H1 (cell line): ENCODE measurements around the gene SPATS2. TPM values are rescaled to one million over a fixed set of nuclear protein-coding genes. Genes with fewer than 3 reads are reported as not detected.

Source experiments
- CBX5 ChIP-seq: fragments of 300-800, 300-1000 bp; sonication (generic); IDR thresholded peaks from 2 replicates; pipeline ENCODE4 v1.7.1; 2016; ENCODE audit warnings: antibody characterized with exemption, low read length, low read depth
- CBX8 ChIP-seq: fragments of 300-800, 300-1000 bp; sonication (generic); IDR thresholded peaks from 2 replicates; pipeline ENCODE4 v1.7.1; 2016; ENCODE audit warnings: low read depth, low read length, borderline replicate concordance
- GTF2F1 ChIP-seq: IDR thresholded peaks from 2 replicates; pipeline ENCODE4 v1.6.1; 2012; ENCODE audit warnings: low read depth, low read length, improper control_type of control experiment, borderline replicate concordance
- HDAC2 ChIP-seq, 2 experiments: fragments of 300-600 bp in 1 of 2; sonication (generic) in 1 of 2; IDR thresholded peaks; 2 replicates each; pipeline ENCODE4 v1.6.1; 2011 to 2012; ENCODE audit warnings: low read depth in 2 of 2, low read length in 2 of 2, mild to moderate bottlenecking in 2 of 2, moderate library complexity in 2 of 2, borderline replicate concordance in 1 of 2, inconsistent platforms in 1 of 2
- KDM1A ChIP-seq: fragments of 200-600, 300-600 bp; sonication (generic); IDR thresholded peaks from 2 replicates; pipeline ENCODE4 v1.7.1; 2016; ENCODE audit warnings: mild to moderate bottlenecking, low read length, borderline replicate concordance
- KDM4A ChIP-seq: IDR thresholded peaks from one replicate; pipeline ENCODE4 v1.7.1; 2012; ENCODE audit warnings: low read depth, mild to moderate bottlenecking, moderate library complexity, low read length, inconsistent platforms; ENCODE audit not compliant: severe bottlenecking
- KDM5A ChIP-seq: fragments of 200-600 bp; IDR thresholded peaks from 2 replicates; pipeline ENCODE4 v1.7.1; 2012; ENCODE audit warnings: mild to moderate bottlenecking, low read length, inconsistent platforms, mixed read lengths
- SIN3A ChIP-seq, 2 experiments: IDR thresholded peaks in 1 of 2; conservative IDR thresholded peaks in 1 of 2; 2 replicates each; pipeline ENCODE4 v1.6.1; 2011 to 2012; ENCODE audit warnings: low read length in 2 of 2, improper control_type of control experiment in 1 of 2, low read depth in 1 of 2, mild to moderate bottlenecking in 1 of 2
- SUZ12 ChIP-seq: fragments of 200-600 bp; sonication (generic); IDR thresholded peaks from 2 replicates; pipeline ENCODE4 v1.6.1; 2012; ENCODE audit warnings: mild to moderate bottlenecking, inconsistent platforms, low read length, moderate library complexity, mixed read lengths
- TCF12 ChIP-seq: IDR thresholded peaks from 2 replicates; pipeline ENCODE4 v1.6.1; 2011; ENCODE audit warnings: low read depth, mild to moderate bottlenecking, low read length
- TEAD4 ChIP-seq: IDR thresholded peaks from 2 replicates; pipeline ENCODE4 v1.6.1; 2012; ENCODE audit warnings: low read depth, low read length, inconsistent platforms, mixed read lengths
- polyA plus RNA-seq, 7 experiments: library from polyadenylated mRNA; depleted of rRNA in 3 of 7; stranded (reverse) in 5 of 7; unstranded in 2 of 7; fragments of >200 nt in 5 of 7; fragments of 200-250 nt in 2 of 7; gene quantifications; 1 replicate in 5 of 7; 2 replicates in 1 of 7; 4 replicates in 1 of 7; pipeline versions ENCODE4 v1.2.1 to v1.2.3, GENCODE V29; 2011 to 2013; ENCODE audit warnings: missing spikeins in 2 of 7, mixed read lengths in 2 of 7
- total RNA-seq: library from RNA; stranded (reverse); fragmentation: NEBNext Ultra II Directional; extraction: Animal tissue kit (Norgen Biotek cat#: 25700); gene quantifications from 2 replicates; pipeline ENCODE4 v1.2.1, GENCODE V29; 2021
- TF ChIP-seq, protein P1 (sequence below): IDR thresholded peaks from 2 replicates; pipeline ENCODE4 v1.6.1; 2012; ENCODE audit warnings: inconsistent platforms
- TF ChIP-seq, protein P2 (sequence below), 3 experiments: IDR thresholded peaks; 1 replicate in 2 of 3; 2 replicates in 1 of 3; pipeline versions ENCODE4 v1.5.1 to v1.6.1; 2011; ENCODE audit warnings: low read length in 3 of 3, mild to moderate bottlenecking in 3 of 3, inconsistent platforms in 2 of 3, low read depth in 1 of 3, moderate library complexity in 1 of 3; ENCODE audit not compliant: insufficient read depth in 1 of 3; ENCODE audit errors: control extremely low read depth in 1 of 3

The SPATS2 gene
- total and polyA plus RNA-seq, 2 of the 8 experiments (the other 6 are each of a cell fraction or from before 2014, with no cell fraction given) = 19.2 to 24.5 TPM

DNA sequence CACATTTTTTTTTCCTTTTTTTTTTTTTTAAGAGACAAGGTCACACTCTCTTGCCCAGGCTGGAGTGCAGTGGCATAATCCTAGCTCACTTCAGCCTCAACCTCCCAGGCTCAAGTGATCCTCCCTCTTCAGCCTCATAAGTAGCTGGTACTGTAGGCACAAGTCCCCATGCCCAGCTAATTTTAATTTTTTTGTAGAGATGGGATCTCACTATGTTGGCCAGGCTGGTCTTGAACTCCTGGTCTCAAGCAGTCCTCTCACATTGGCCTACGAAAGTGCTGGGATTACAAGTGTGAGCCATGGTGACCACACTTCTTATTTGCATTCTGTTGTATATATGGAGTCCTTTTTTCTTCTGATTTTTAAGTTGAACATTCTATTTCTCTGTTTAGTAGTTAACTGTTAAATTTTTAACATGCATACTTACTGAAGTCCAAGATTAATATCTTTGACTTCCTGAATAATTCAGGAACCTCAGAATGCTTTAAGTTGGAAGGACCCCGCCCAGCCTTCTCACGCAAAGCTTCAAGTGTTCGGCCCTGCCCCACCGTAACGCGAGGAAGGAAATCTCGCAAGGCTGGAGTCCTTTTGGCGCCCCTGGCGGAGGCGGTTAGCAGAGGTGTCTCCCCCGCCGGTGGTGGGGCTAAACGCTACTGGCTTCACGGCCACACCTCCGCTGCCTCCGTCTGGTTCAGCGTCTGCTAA, 21.6 kb downstream of the SPATS2 start (continued):
- TF ChIP-seq, protein P1, sequence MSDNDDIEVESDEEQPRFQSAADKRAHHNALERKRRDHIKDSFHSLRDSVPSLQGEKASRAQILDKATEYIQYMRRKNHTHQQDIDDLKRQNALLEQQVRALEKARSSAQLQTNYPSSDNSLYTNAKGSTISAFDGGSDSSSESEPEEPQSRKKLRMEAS = 0 out of 2 replicates have a peak, but pooled peaks have one; percentile 29
- TF ChIP-seq HDAC2 (IDR thresholded peaks at IDR 0.05; ENCODE audit: borderline replicate concordance in 1 of 2, low read depth in 2 of 2, low read length in 2 of 2) (0 out of 4 replicates have a peak, but pooled peaks of 1 of the 2 experiments have one; percentile 44), SUZ12 (no peak), GTF2F1 (no peak), KDM1A (peak; percentile 77), SIN3A (conservative IDR thresholded peaks at IDR 0.05 in 1 of 2, IDR thresholded peaks at IDR 0.05 in 1 of 2; ENCODE audit: low read depth in 1 of 2, low read length in 2 of 2) (no peak), KDM5A (no peak), TEAD4 (no peak), CBX8 (no peak), KDM4A (no peak), TCF12 (no peak), CBX5 (no peak)
- TF ChIP-seq, protein P2, sequence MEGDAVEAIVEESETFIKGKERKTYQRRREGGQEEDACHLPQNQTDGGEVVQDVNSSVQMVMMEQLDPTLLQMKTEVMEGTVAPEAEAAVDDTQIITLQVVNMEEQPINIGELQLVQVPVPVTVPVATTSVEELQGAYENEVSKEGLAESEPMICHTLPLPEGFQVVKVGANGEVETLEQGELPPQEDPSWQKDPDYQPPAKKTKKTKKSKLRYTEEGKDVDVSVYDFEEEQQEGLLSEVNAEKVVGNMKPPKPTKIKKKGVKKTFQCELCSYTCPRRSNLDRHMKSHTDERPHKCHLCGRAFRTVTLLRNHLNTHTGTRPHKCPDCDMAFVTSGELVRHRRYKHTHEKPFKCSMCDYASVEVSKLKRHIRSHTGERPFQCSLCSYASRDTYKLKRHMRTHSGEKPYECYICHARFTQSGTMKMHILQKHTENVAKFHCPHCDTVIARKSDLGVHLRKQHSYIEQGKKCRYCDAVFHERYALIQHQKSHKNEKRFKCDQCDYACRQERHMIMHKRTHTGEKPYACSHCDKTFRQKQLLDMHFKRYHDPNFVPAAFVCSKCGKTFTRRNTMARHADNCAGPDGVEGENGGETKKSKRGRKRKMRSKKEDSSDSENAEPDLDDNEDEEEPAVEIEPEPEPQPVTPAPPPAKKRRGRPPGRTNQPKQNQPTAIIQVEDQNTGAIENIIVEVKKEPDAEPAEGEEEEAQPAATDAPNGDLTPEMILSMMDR (IDR thresholded peaks at IDR 0.05; ENCODE audit: control extremely low read depth in 1 of 3, insufficient read depth in 1 of 3, low read depth in 1 of 3, low read length in 3 of 3) = peak; percentile 87 to 91 (median 87)
